Neural cell (in vitro differentiated cells): ENCODE measurements around the gene NEUROD4. TPM values are rescaled to one million over a fixed set of nuclear protein-coding genes. Genes with fewer than 3 reads are reported as not detected.

ENCODE experiments used
- H2AFZ ChIP-seq: fragments of 200-600, 300-800 bp; sonication (generic), shearing (Covaris generic); 2 replicates; pipeline ENCODE4 v1.6.0; 2014; ENCODE audit warnings: low read depth, mild to moderate bottlenecking, antibody characterized with exemption, low read length, moderate library complexity
- H3F3A ChIP-seq: fragments of 200-600 bp; shearing (Covaris generic); 2 replicates; pipeline ENCODE4 v1.6.1; 2016; ENCODE audit warnings: mild to moderate bottlenecking, moderate library complexity, mixed read lengths, antibody characterized with exemption, low read length; ENCODE audit not compliant: insufficient read depth, poor library complexity, severe bottlenecking
- H3K27ac ChIP-seq: fragments of 200-600, 300-800 bp; sonication (generic), shearing (Covaris generic); 2 replicates; pipeline ENCODE4 v1.5.1; 2014; ENCODE audit warnings: mild to moderate bottlenecking, low read length, moderate library complexity
- H3K27me3 ChIP-seq: fragments of 300-800, 200-600 bp; sonication (generic), shearing (Covaris generic); 2 replicates; pipeline ENCODE4 v1.6.0; 2014; ENCODE audit warnings: mild to moderate bottlenecking, low read depth, low read length, moderate library complexity; ENCODE audit not compliant: insufficient read depth
- H3K36me3 ChIP-seq: fragments of 300-800, 200-600 bp; sonication (generic), shearing (Covaris generic); 2 replicates; pipeline ENCODE4 v1.5.1; 2014; ENCODE audit warnings: mild to moderate bottlenecking, antibody characterized with exemption, low read length, moderate library complexity; ENCODE audit not compliant: insufficient read depth
- H3K4me2 ChIP-seq: fragments of 300-800, 200-600 bp; sonication (generic), shearing (Covaris generic); 2 replicates; pipeline ENCODE4 v1.6.0; 2014; ENCODE audit warnings: mild to moderate bottlenecking, low read length
- H3K4me3 ChIP-seq: fragments of 300-800, 200-600 bp; sonication (generic), shearing (Covaris generic); 2 replicates; pipeline ENCODE4 v1.5.1; 2014; ENCODE audit warnings: mild to moderate bottlenecking, low read length, moderate library complexity
- H3K79me2 ChIP-seq: fragments of 200-600 bp; shearing (Covaris generic); replicated peaks from 2 replicates; pipeline ENCODE4 v1.6.0; 2014; ENCODE audit warnings: mild to moderate bottlenecking, low read length, moderate library complexity; ENCODE audit not compliant: insufficient read depth
- H3K9ac ChIP-seq: fragments of 300-800, 200-600 bp; sonication (generic), shearing (Covaris generic); 2 replicates; pipeline ENCODE4 v1.6.1; 2016; ENCODE audit warnings: mild to moderate bottlenecking, low read length, mixed read lengths
- H3K9me2 ChIP-seq: fragments of 200-600 bp; shearing (Covaris generic); 2 replicates; pipeline ENCODE4 v1.6.1; 2016; ENCODE audit warnings: mild to moderate bottlenecking, low read length, mixed read lengths; ENCODE audit not compliant: insufficient read depth
- H3K9me3 ChIP-seq: fragments of 200-600, 300-800 bp; sonication (generic), shearing (Covaris generic); 2 replicates; pipeline ENCODE4 v1.6.1; 2016; ENCODE audit warnings: mild to moderate bottlenecking, mixed run types, low read length, moderate library complexity, mixed read lengths
- H4K20me1 ChIP-seq: fragments of 200-600 bp; shearing (Covaris generic); 2 replicates; pipeline ENCODE4 v1.6.1; 2016; ENCODE audit warnings: mild to moderate bottlenecking, mixed run types; ENCODE audit not compliant: insufficient read depth
- EP300 ChIP-seq: fragments of 450-650 bp; conservative IDR thresholded peaks from 2 replicates; pipeline ENCODE4 v1.6.1; 2014; ENCODE audit warnings: antibody characterized with exemption, mild to moderate bottlenecking, moderate library complexity; ENCODE audit not compliant: poor library complexity, severe bottlenecking
- EZH2 ChIP-seq: fragments of 200-600, 300-800 bp; shearing (Covaris generic), sonication (generic); IDR thresholded peaks from 2 replicates; pipeline ENCODE4 v1.6.1; 2014; ENCODE audit warnings: antibody characterized with exemption, low read length, borderline replicate concordance, mild to moderate bottlenecking; ENCODE audit not compliant: insufficient read depth, poor library complexity, severe bottlenecking
- MXI1 ChIP-seq: fragments of 450-650 bp; conservative IDR thresholded peaks from 2 replicates; pipeline ENCODE4 v1.6.1; 2014; ENCODE audit warnings: antibody characterized with exemption, mild to moderate bottlenecking; ENCODE audit not compliant: poor library complexity, severe bottlenecking
- POLR2AphosphoS5 ChIP-seq: IDR thresholded peaks from 2 replicates; pipeline ENCODE4 v1.6.1; 2012
- RAD21 ChIP-seq: fragments of 450-650 bp; conservative IDR thresholded peaks from 2 replicates; pipeline ENCODE4 v1.6.1; 2014; ENCODE audit warnings: antibody characterized with exemption, mild to moderate bottlenecking, moderate library complexity
- SMC3 ChIP-seq: fragments of 450-650 bp; conservative IDR thresholded peaks from 2 replicates; pipeline ENCODE4 v1.6.1; 2014; ENCODE audit warnings: antibody characterized with exemption, mild to moderate bottlenecking, moderate library complexity; ENCODE audit not compliant: poor library complexity
- TAF1 ChIP-seq: IDR thresholded peaks from 2 replicates; pipeline ENCODE4 v1.6.1; 2012; ENCODE audit warnings: low read depth
- polyA plus RNA-seq: library from polyadenylated mRNA; depleted of rRNA; stranded (reverse); fragments of >200 nt; gene quantifications from 2 replicates; pipeline ENCODE4 v1.2.3, GENCODE V29; 2014
- TF ChIP-seq, protein P1 (sequence below): IDR thresholded peaks from 2 replicates; pipeline ENCODE4 v1.6.1; 2012; ENCODE audit warnings: borderline replicate concordance
- TF ChIP-seq, protein P2 (sequence below): fragments of 450-650 bp; IDR thresholded peaks from 2 replicates; pipeline ENCODE4 v1.5.1; 2014; ENCODE audit warnings: antibody characterized with exemption, mild to moderate bottlenecking, moderate library complexity; ENCODE audit not compliant: poor library complexity, severe bottlenecking

The NEUROD4 gene
- polyA plus RNA-seq, 1 donor from 2014 or later = not detected

DNA sequence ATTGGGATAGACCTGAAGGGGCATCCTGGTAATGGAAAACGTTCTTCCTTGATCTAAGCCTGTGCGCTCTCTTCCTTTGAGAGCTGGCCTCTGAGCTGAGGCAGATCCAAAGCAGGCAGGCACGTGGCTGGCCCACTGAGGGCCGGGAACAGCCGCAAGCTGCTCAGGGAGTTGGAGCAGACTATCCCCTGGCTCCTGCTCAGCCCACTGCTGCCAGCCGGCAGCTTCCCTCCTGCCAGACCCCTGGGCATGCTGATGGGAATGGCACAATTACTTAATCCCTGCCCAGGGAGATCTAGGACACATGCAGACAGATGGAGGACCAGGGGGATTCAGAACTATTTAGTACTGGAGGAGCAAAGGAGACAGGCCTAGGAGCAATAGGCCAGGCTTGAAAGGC, 14.4 kb downstream of the NEUROD4 start:
- H2AFZ ChIP-seq = no peak overlapping the region
- H3K79me2 ChIP-seq = no peaks in the 10 kb centered on the region
- TF ChIP-seq MXI1 (no peak), EZH2 (no peak), EP300 (no peak), RAD21 (no peak), POLR2AphosphoS5 (no peak), SMC3 (no peak), TAF1 (no peak)
- TF ChIP-seq, protein P1, sequence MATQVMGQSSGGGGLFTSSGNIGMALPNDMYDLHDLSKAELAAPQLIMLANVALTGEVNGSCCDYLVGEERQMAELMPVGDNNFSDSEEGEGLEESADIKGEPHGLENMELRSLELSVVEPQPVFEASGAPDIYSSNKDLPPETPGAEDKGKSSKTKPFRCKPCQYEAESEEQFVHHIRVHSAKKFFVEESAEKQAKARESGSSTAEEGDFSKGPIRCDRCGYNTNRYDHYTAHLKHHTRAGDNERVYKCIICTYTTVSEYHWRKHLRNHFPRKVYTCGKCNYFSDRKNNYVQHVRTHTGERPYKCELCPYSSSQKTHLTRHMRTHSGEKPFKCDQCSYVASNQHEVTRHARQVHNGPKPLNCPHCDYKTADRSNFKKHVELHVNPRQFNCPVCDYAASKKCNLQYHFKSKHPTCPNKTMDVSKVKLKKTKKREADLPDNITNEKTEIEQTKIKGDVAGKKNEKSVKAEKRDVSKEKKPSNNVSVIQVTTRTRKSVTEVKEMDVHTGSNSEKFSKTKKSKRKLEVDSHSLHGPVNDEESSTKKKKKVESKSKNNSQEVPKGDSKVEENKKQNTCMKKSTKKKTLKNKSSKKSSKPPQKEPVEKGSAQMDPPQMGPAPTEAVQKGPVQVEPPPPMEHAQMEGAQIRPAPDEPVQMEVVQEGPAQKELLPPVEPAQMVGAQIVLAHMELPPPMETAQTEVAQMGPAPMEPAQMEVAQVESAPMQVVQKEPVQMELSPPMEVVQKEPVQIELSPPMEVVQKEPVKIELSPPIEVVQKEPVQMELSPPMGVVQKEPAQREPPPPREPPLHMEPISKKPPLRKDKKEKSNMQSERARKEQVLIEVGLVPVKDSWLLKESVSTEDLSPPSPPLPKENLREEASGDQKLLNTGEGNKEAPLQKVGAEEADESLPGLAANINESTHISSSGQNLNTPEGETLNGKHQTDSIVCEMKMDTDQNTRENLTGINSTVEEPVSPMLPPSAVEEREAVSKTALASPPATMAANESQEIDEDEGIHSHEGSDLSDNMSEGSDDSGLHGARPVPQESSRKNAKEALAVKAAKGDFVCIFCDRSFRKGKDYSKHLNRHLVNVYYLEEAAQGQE = no peak
- TF ChIP-seq, protein P2, sequence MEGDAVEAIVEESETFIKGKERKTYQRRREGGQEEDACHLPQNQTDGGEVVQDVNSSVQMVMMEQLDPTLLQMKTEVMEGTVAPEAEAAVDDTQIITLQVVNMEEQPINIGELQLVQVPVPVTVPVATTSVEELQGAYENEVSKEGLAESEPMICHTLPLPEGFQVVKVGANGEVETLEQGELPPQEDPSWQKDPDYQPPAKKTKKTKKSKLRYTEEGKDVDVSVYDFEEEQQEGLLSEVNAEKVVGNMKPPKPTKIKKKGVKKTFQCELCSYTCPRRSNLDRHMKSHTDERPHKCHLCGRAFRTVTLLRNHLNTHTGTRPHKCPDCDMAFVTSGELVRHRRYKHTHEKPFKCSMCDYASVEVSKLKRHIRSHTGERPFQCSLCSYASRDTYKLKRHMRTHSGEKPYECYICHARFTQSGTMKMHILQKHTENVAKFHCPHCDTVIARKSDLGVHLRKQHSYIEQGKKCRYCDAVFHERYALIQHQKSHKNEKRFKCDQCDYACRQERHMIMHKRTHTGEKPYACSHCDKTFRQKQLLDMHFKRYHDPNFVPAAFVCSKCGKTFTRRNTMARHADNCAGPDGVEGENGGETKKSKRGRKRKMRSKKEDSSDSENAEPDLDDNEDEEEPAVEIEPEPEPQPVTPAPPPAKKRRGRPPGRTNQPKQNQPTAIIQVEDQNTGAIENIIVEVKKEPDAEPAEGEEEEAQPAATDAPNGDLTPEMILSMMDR = no peak
- no peak overlapping the region for H3K27ac ChIP-seq
- no peaks in the 10 kb centered on the region for H3K9me2 ChIP-seq
- no peaks in the 10 kb centered on the region for H3F3A ChIP-seq
- no peak overlapping the region for H3K9ac ChIP-seq
- H3K27me3 ChIP-seq = no peaks in the 10 kb centered on the region
- H3K9me3 ChIP-seq = no peaks in the 10 kb centered on the region
- no peak overlapping the region for H3K4me2 ChIP-seq
- H3K4me3 ChIP-seq = no peak overlapping the region
- no peaks in the 10 kb centered on the region for H4K20me1 ChIP-seq
- no peaks in the 10 kb centered on the region for H3K36me3 ChIP-seq

DNA sequence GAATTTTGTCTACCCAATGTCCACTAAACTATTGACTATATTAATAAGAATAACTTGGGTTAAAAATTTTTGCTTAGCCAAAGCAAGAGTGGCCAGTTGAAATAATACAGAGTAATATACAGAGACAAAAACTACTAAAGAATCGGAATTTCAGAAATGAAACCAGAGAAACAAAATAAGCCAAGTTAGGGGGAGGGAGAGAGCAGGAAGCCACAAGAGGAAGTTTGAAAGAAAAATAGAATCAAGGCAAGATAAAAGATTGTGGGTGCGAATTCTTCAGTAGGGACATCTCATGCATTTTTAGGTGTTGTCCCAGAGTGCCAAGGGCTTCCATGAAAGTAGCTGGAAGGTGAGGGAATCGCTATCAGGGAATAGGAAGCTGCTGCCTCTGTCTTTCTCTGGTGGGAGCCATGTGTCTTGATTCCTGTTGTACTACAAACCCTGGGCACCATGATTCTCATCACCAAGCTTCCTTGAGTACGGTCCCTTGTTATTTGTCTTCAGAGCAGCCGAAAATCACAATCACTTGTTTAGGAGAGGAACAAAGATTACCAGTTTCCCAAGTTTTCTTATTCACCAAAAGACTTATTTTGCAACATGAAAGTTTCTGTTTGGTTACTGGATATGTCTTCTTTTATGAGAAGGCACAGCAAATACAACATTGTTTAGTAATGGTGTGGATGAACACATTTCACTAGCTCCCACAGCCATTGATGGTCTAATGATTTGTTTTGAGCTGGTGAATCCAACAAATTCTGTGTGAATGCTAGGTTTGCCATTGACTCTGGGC, 16.7 kb downstream of the NEUROD4 start:
- Histone ChIP-seq H3K4me3 (no peak overlapping the region), H3K9me2 (no peaks in the 10 kb centered on the region), H3F3A (no peaks in the 10 kb centered on the region), H3K27ac (no peak overlapping the region), H3K9ac (no peak overlapping the region), H3K79me2 (no peaks in the 10 kb centered on the region), H3K4me2 (no peak overlapping the region), H3K9me3 (no peaks in the 10 kb centered on the region), H3K36me3 (no peaks in the 10 kb centered on the region), H4K20me1 (no peaks in the 10 kb centered on the region), H2AFZ (no peak overlapping the region), H3K27me3 (no peaks in the 10 kb centered on the region)
- TF ChIP-seq MXI1 (no peak), TAF1 (no peak), EZH2 (no peak), SMC3 (no peak), POLR2AphosphoS5 (no peak), EP300 (no peak), RAD21 (no peak)
- TF ChIP-seq, protein P1 = no peak
- TF ChIP-seq, protein P2 = no peak
